Measurements from ENCODE around the gene MKLN1.

MKLN1 gene

DNA sequence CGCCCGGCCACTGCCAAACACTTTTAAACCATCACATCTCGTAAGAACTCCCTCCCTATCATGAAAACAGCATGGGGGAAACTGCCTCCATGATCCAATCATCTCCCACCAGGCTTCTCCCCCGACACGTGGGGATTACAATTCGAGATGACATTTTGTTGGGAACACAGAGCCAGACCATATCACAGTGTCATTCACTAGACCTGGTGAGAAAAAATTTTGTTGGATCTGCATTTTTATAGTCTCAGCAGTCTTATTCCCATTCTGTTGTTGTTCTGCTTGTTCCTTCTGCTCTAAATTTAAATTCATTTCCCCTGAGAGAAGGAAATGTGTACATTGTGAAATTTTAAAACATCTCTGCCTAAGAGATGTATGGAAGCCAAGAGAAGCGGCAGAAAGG lies 4.8 kb upstream of the MKLN1 start:
- Histone ChIP-seq H3K4me1 (ENCODE audit: insufficient read depth, poor library complexity, severe bottlenecking) (peaks cover 6% of the 10 kb centered on the region), H3K36me3 (ENCODE audit: low read depth) (no peaks in the 10 kb centered on the region), H3K27me3 (ENCODE audit: insufficient read depth, poor library complexity, severe bottlenecking) (no peaks in the 10 kb centered on the region), H3K4me3 (ENCODE audit: severe bottlenecking) (no peak overlapping the region), H3K27ac (ENCODE audit: poor library complexity, severe bottlenecking) (no peak overlapping the region), H3K9me3 (ENCODE audit: severe bottlenecking) (no peaks in the 10 kb centered on the region)
- ATAC-seq (ENCODE audit: low read depth) (no peak), DNase-seq (ENCODE audit: low spot score) (no peak)
- TF ChIP-seq, protein P1, sequence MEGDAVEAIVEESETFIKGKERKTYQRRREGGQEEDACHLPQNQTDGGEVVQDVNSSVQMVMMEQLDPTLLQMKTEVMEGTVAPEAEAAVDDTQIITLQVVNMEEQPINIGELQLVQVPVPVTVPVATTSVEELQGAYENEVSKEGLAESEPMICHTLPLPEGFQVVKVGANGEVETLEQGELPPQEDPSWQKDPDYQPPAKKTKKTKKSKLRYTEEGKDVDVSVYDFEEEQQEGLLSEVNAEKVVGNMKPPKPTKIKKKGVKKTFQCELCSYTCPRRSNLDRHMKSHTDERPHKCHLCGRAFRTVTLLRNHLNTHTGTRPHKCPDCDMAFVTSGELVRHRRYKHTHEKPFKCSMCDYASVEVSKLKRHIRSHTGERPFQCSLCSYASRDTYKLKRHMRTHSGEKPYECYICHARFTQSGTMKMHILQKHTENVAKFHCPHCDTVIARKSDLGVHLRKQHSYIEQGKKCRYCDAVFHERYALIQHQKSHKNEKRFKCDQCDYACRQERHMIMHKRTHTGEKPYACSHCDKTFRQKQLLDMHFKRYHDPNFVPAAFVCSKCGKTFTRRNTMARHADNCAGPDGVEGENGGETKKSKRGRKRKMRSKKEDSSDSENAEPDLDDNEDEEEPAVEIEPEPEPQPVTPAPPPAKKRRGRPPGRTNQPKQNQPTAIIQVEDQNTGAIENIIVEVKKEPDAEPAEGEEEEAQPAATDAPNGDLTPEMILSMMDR (IDR thresholded peaks at IDR 0.05; ENCODE audit: poor library complexity, severe bottlenecking) = no peak

- ATAC-seq (ENCODE audit: low read depth) = no peak
- H3K27me3 ChIP-seq (ENCODE audit: insufficient read depth, poor library complexity, severe bottlenecking) = no peaks in the 10 kb centered on the region
Measured at GRCh38 chr7:131325179-131325840, 2.4 kb upstream of the MKLN1 start.

DNA sequence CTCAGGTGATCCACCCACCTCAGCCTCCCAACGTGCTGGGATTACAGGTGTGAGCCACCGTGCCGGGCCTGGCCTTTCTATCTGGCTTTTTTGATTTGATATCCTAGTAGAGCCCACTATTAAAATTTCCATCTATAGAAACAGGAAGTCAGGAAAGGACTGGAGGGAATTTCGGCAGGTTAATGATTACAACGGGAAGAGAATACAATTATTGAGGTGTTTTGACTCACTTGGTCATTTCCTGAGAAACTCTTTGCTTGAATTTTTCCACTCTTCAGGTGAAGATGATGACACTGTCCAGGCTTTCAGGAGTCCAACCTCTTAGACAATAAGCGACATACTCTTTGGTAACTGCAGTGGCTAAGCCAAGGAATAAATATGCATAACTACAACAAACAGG lies 1.1 kb upstream of the MKLN1 start:
- ATAC-seq (ENCODE audit: low read depth) (no peak), DNase-seq (ENCODE audit: low spot score) (no peak)
- Histone ChIP-seq H3K36me3 (ENCODE audit: low read depth) (no peaks in the 10 kb centered on the region), H3K4me3 (ENCODE audit: severe bottlenecking) (peak overlapping the region; percentile 91), H3K9me3 (ENCODE audit: severe bottlenecking) (no peaks in the 10 kb centered on the region), H3K27ac (ENCODE audit: poor library complexity, severe bottlenecking) (peak overlapping the region; percentile 71), H3K27me3 (ENCODE audit: insufficient read depth, poor library complexity, severe bottlenecking) (no peaks in the 10 kb centered on the region), H3K4me1 (ENCODE audit: insufficient read depth, poor library complexity, severe bottlenecking) (peaks cover 16% of the 10 kb centered on the region)
- TF ChIP-seq, protein P1 (IDR thresholded peaks at IDR 0.05; ENCODE audit: poor library complexity, severe bottlenecking) = no peak

More at GRCh38 chr7:131325179-131325840, 2.4 kb upstream of the MKLN1 start:
- Histone ChIP-seq H3K27ac (ENCODE audit: poor library complexity, severe bottlenecking) (no peak overlapping the region), H3K9me3 (ENCODE audit: severe bottlenecking) (no peaks in the 10 kb centered on the region), H3K36me3 (ENCODE audit: low read depth) (no peaks in the 10 kb centered on the region), H3K4me3 (ENCODE audit: severe bottlenecking) (no peak overlapping the region), H3K4me1 (ENCODE audit: insufficient read depth, poor library complexity, severe bottlenecking) (peaks cover 13% of the 10 kb centered on the region)
- TF ChIP-seq, protein P1 (IDR thresholded peaks at IDR 0.05; ENCODE audit: poor library complexity, severe bottlenecking) = no peak
- no peak for DNase-seq (ENCODE audit: low spot score)

GRCh38 chr7:131327049-131327625 lies 539 bp upstream of the MKLN1 start:
- no peak for DNase-seq (ENCODE audit: low spot score)
- ATAC-seq (ENCODE audit: low read depth) = peak; percentile 51
- H3K9me3 ChIP-seq (ENCODE audit: severe bottlenecking) = no peaks in the 10 kb centered on the region

More at GRCh38 chr7:131327049-131327625, 539 bp upstream of the MKLN1 start:
- Histone ChIP-seq H3K27me3 (ENCODE audit: insufficient read depth, poor library complexity, severe bottlenecking) (no peaks in the 10 kb centered on the region), H3K36me3 (ENCODE audit: low read depth) (no peaks in the 10 kb centered on the region), H3K27ac (ENCODE audit: poor library complexity, severe bottlenecking) (peak overlapping the region; percentile 71), H3K4me3 (ENCODE audit: severe bottlenecking) (peak overlapping the region; percentile 91), H3K4me1 (ENCODE audit: insufficient read depth, poor library complexity, severe bottlenecking) (peaks cover 16% of the 10 kb centered on the region)
- TF ChIP-seq, protein P1 (IDR thresholded peaks at IDR 0.05; ENCODE audit: poor library complexity, severe bottlenecking) = no peak

Measured in RWPE2 (cell line).